ENCODE measurements around the gene HID1. TPM values are rescaled to one million over a fixed set of nuclear protein-coding genes. Genes with fewer than 3 reads are reported as not detected.

The HID1 gene
- total RNA-seq, 4 donors from 2014 or later, result 2.2 to 4.3 (median 2.9) TPM

- Histone ChIP-seq H3K27me3 (peaks cover 44 to 56% (median 55%) of the 10 kb centered on the region in 3 donors), H3K4me3 (no peak overlapping the region), H3K9me3 (no peaks in the 10 kb centered on the region), H3K36me3 (no peaks in the 10 kb centered on the region), H3K27ac (no peak overlapping the region), H3K4me1 (peaks cover 0 to 14% of the 10 kb centered on the region in 2 donors)
- no peak for TF ChIP-seq POLR2A (IDR thresholded peaks at IDR 0.05)
- TF ChIP-seq CTCF (IDR thresholded peaks at IDR 0.05 in 4 of 5, conservative IDR thresholded peaks at IDR 0.05 in 1 of 5), result no peak
- intact Hi-C loops (cut with DNase I; ENCODE audit: low total_unique reads) (no loop called here), in situ Hi-C loops (cut with MboI; ENCODE audit: low sequenced_read_pairs in 4 of 4) (no loop called here)
- DNase-seq (no peak), ATAC-seq (no peak)
These were observed 50.8 kb downstream of the HID1 start for GRCh38 chr17:74921769-74922168.

GRCh38 chr17:74921026-74921681 lies 51.4 kb downstream of the HID1 start:
- peaks cover 40 to 52% (median 51%) of the 10 kb centered on the region in 3 donors for H3K27me3 ChIP-seq
- ATAC-seq (no peak), DNase-seq (no peak)
- H3K9me3 ChIP-seq, result no peaks in the 10 kb centered on the region
- no peaks in the 10 kb centered on the region for H3K36me3 ChIP-seq
- in situ Hi-C loops (cut with MboI; ENCODE audit: low sequenced_read_pairs in 4 of 4) (no loop called here), intact Hi-C loops (cut with DNase I; ENCODE audit: low total_unique reads) (no loop called here)
- TF ChIP-seq POLR2A (IDR thresholded peaks at IDR 0.05) (no peak), CTCF (IDR thresholded peaks at IDR 0.05 in 4 of 5, conservative IDR thresholded peaks at IDR 0.05 in 1 of 5) (no peak)
- no peak overlapping the region for H3K27ac ChIP-seq
- H3K4me1 ChIP-seq, result peaks cover 0 to 14% of the 10 kb centered on the region in 2 donors
- H3K4me3 ChIP-seq, result no peak overlapping the region

- Histone ChIP-seq H3K36me3 (no peaks in the 10 kb centered on the region), H3K9me3 (no peaks in the 10 kb centered on the region), H3K4me3 (no peak overlapping the region), H3K4me1 (peaks cover 0 to 14% of the 10 kb centered on the region in 2 donors), H3K27me3 (peaks cover 35 to 48% (median 47%) of the 10 kb centered on the region in 3 donors), H3K27ac (no peak overlapping the region)
- in situ Hi-C loops (cut with MboI; ENCODE audit: low sequenced_read_pairs in 4 of 4) (no loop called here), intact Hi-C loops (cut with DNase I; ENCODE audit: low total_unique reads) (no loop called here)
- DNase-seq (no peak), ATAC-seq (no peak)
- TF ChIP-seq POLR2A (IDR thresholded peaks at IDR 0.05) (no peak), CTCF (IDR thresholded peaks at IDR 0.05 in 4 of 5, conservative IDR thresholded peaks at IDR 0.05 in 1 of 5) (no peak)
These were observed 51.9 kb downstream of the HID1 start for GRCh38 chr17:74920642-74921025.

- TF ChIP-seq POLR2A (IDR thresholded peaks at IDR 0.05) (no peak), CTCF (IDR thresholded peaks at IDR 0.05 in 4 of 5, conservative IDR thresholded peaks at IDR 0.05 in 1 of 5) (no peak)
- Histone ChIP-seq H3K4me1 (peaks cover 0 to 14% of the 10 kb centered on the region in 2 donors), H3K4me3 (no peak overlapping the region), H3K36me3 (no peaks in the 10 kb centered on the region), H3K27ac (no peak overlapping the region), H3K9me3 (no peaks in the 10 kb centered on the region), H3K27me3 (peaks cover 34 to 44% (median 43%) of the 10 kb centered on the region in 3 donors)
- ATAC-seq (no peak), DNase-seq (no peak)
- intact Hi-C loops (cut with DNase I; ENCODE audit: low total_unique reads) (no loop called here), in situ Hi-C loops (cut with MboI; ENCODE audit: low sequenced_read_pairs in 4 of 4) (no loop called here)
These were observed 52.3 kb downstream of the HID1 start for GRCh38 chr17:74920306-74920620.
